SU-DHL-6 (cell line): ENCODE data around the gene CFAP92.

Experiments
- EZH2phosphoT487 ChIP-seq: fragments of 200-600 bp; sonication (generic), shearing (Covaris generic); conservative IDR thresholded peaks from 2 replicates; pipeline ENCODE4 v1.6.1; 2018; ENCODE audit warnings: mild to moderate bottlenecking, antibody characterized with exemption, low read length, moderate library complexity, mixed read lengths
- TF ChIP-seq, protein P1 (sequence below): fragments of 200-600 bp; sonication (generic); IDR thresholded peaks from one replicate; pipeline ENCODE4 v1.5.1; 2017; ENCODE audit warnings: antibody characterized with exemption, mild to moderate bottlenecking, low read length, moderate library complexity; ENCODE audit not compliant: insufficient read depth, poor library complexity, severe bottlenecking

DNA sequence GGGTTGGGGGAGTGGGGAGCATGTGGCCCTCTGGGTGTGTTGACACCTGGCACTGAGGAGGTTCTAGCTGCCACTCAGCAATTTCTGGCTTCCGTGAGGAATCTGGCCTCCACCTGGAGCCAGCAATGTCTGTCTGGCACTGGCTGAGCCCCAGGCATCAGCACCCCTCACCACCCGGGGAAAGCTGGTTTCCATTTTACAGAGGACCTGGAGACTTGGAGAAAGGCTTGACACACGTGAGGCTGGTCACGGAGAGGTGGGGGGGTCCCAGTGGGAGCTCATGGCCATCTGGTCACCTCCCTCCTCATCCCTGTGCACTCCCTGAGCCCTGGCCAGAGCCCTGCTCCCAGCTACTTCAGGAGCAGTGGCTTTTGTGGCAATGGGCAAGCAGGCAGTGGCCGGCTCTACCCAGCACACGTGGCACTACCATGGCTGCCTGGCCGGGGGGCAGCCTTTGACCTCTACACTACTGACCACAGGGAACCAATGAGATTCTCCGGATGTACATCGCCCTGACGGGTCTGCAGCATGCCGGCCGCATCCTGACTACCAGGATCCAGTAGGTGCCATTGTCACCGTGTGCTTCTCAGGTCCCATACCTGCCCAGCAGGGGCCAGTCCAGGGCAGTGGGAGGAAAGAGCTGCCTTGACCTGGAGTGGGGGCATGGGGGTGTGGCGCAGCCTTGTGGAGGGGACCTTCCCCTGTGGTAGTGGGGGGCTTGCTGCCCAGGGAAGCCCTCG lies 86.0 kb downstream of the CFAP92 start:
- TF ChIP-seq, protein P1, sequence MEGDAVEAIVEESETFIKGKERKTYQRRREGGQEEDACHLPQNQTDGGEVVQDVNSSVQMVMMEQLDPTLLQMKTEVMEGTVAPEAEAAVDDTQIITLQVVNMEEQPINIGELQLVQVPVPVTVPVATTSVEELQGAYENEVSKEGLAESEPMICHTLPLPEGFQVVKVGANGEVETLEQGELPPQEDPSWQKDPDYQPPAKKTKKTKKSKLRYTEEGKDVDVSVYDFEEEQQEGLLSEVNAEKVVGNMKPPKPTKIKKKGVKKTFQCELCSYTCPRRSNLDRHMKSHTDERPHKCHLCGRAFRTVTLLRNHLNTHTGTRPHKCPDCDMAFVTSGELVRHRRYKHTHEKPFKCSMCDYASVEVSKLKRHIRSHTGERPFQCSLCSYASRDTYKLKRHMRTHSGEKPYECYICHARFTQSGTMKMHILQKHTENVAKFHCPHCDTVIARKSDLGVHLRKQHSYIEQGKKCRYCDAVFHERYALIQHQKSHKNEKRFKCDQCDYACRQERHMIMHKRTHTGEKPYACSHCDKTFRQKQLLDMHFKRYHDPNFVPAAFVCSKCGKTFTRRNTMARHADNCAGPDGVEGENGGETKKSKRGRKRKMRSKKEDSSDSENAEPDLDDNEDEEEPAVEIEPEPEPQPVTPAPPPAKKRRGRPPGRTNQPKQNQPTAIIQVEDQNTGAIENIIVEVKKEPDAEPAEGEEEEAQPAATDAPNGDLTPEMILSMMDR, result no peak
- no peak for TF ChIP-seq EZH2phosphoT487
